Endothelial cell of umbilical vein (primary cell): Measurements from ENCODE around the gene OVCH2. TPM values are rescaled to one million over a fixed set of nuclear protein-coding genes. Genes with fewer than 3 reads are reported as not detected.

Experiments
- BruUV-seq: library from RNA; stranded (reverse); fragments of 400-500 nt; replicated peaks from 2 replicates; lab custom pipeline; 2021; lab: Mats Ljungman, UMichigan
- CTCF ChIA-PET: fragments of 300-600, 350-600 bp; sonication (Branson Sonifier 250); formaldehyde crosslinking; loops from one replicate; lab custom pipeline; 2021; ENCODE audit warnings: antibody characterized with exemption, inconsistent platforms; lab: Charles Lee
- POLR2A ChIA-PET: fragments of 300-600, 350-600 bp; sonication (Branson Sonifier 250); formaldehyde crosslinking; loops from one replicate; lab custom pipeline; 2021; ENCODE audit warnings: antibody characterized with exemption, inconsistent platforms; lab: Charles Lee
- DNase-seq: peaks from one replicate; pipeline ENCODE4 v3.0.0-alpha.2; 2011; ENCODE audit warnings: low read depth, low spot score
- FAIRE-seq: peaks from 2 replicates; lab custom pipeline; 2011; peaks lifted over from hg19 to GRCh38; lab: Jason Lieb, UNC
- H2AFZ ChIP-seq: 2 replicates; pipeline ENCODE4 v1.6.0; 2012; ENCODE audit warnings: low read depth, low read length, control low read depth, inconsistent platforms
- H3K27ac ChIP-seq: 2 replicates; pipeline ENCODE4 v1.5.1; 2011; ENCODE audit warnings: low read depth, mild to moderate bottlenecking, control low read depth, low read length, moderate library complexity; ENCODE audit not compliant: insufficient read depth
- H3K27me3 ChIP-seq, 2 experiments: 2 replicates each; pipeline versions ENCODE4 v1.6.0 to v1.6.1; 2011; ENCODE audit warnings: low read length in 2 of 2, mixed read lengths in 1 of 2; ENCODE audit not compliant: control insufficient read depth in 2 of 2, insufficient read depth in 2 of 2
- H3K36me3 ChIP-seq, 2 experiments: 2 replicates in 1 of 2; 3 replicates in 1 of 2; pipeline ENCODE4 v1.5.1; 2011; ENCODE audit warnings: low read length in 2 of 2, mild to moderate bottlenecking in 1 of 2, moderate library complexity in 1 of 2; ENCODE audit not compliant: control insufficient read depth in 2 of 2, insufficient read depth in 2 of 2; ENCODE audit errors: extremely low read depth in 1 of 2
- H3K4me1 ChIP-seq: 3 replicates; pipeline ENCODE4 v1.5.1; 2011; ENCODE audit warnings: mild to moderate bottlenecking, low read length; ENCODE audit not compliant: control insufficient read depth, insufficient read depth; ENCODE audit errors: extremely low read depth
- H3K4me2 ChIP-seq: 2 replicates; pipeline ENCODE4 v1.6.1; 2011; ENCODE audit warnings: low read length, control low read depth, mixed read lengths; ENCODE audit not compliant: insufficient read depth
- H3K4me3 ChIP-seq, 3 experiments: fragments of 200-600 bp in 1 of 3; sonication (generic), shearing (Covaris generic) in 1 of 3; replicated peaks in 1 of 3; 2 replicates each; pipeline ENCODE4 v1.5.1; 2011 to 2016; ENCODE audit warnings: control low read depth in 3 of 3, low read length in 3 of 3, mild to moderate bottlenecking in 2 of 3, inconsistent platforms in 1 of 3, low read depth in 1 of 3, moderate library complexity in 1 of 3; ENCODE audit not compliant: insufficient read depth in 1 of 3
- H3K79me2 ChIP-seq: 2 replicates; pipeline ENCODE4 v1.6.0; 2012; ENCODE audit warnings: low read length, inconsistent platforms; ENCODE audit not compliant: control insufficient read depth, insufficient read depth
- H3K9ac ChIP-seq: replicated peaks from 2 replicates; pipeline ENCODE3; 2011; ENCODE audit warnings: low read length, control low read depth; ENCODE audit not compliant: insufficient read depth; ENCODE audit errors: extremely low read depth
- H3K9me1 ChIP-seq: replicated peaks from 3 replicates; pipeline ENCODE4 v1.6.0; 2011; ENCODE audit warnings: mild to moderate bottlenecking, low read length; ENCODE audit not compliant: control insufficient read depth, insufficient read depth; ENCODE audit errors: extremely low read depth
- H3K9me3 ChIP-seq: replicated peaks from 2 replicates; pipeline ENCODE4 v1.5.1; 2012; ENCODE audit warnings: low read length, inconsistent platforms; ENCODE audit not compliant: control insufficient read depth, insufficient read depth
- H4K20me1 ChIP-seq: replicated peaks from 2 replicates; pipeline ENCODE3; 2011; ENCODE audit warnings: mild to moderate bottlenecking, low read length; ENCODE audit not compliant: control insufficient read depth, insufficient read depth; ENCODE audit errors: extremely low read depth
- EZH2 ChIP-seq: IDR thresholded peaks from 2 replicates; pipeline ENCODE4 v1.6.1; 2012; ENCODE audit warnings: borderline replicate concordance, low read depth, mild to moderate bottlenecking, moderate library complexity, low read length, inconsistent platforms; ENCODE audit not compliant: severe bottlenecking
- FOS ChIP-seq: IDR thresholded peaks from 2 replicates; pipeline ENCODE4 v1.6.1; 2011; ENCODE audit warnings: mild to moderate bottlenecking, low read length, moderate library complexity, borderline replicate concordance; ENCODE audit not compliant: insufficient read depth
- GATA2 ChIP-seq: IDR thresholded peaks from 2 replicates; pipeline ENCODE4 v1.7.0; 2011; ENCODE audit warnings: low read depth, mild to moderate bottlenecking, moderate library complexity, mixed read lengths, low read length; ENCODE audit not compliant: insufficient read length, insufficient read depth
- JUN ChIP-seq: IDR thresholded peaks from 2 replicates; pipeline ENCODE4 v1.6.1; 2011; ENCODE audit warnings: borderline replicate concordance, low read depth; ENCODE audit not compliant: insufficient read length, insufficient read depth
- MYC ChIP-seq: IDR thresholded peaks from one replicate; pipeline ENCODE4 v1.6.1; 2011; ENCODE audit warnings: mild to moderate bottlenecking, low read depth, low read length
- POLR2A ChIP-seq: IDR thresholded peaks from 2 replicates; pipeline ENCODE4 v1.6.1; 2012; ENCODE audit warnings: low read depth, mild to moderate bottlenecking, control low read depth, low read length
- POLR2AphosphoS5 ChIP-seq: IDR thresholded peaks from 2 replicates; pipeline ENCODE4 v1.6.1; 2012; ENCODE audit warnings: low read depth, mild to moderate bottlenecking, control low read depth, low read length, moderate library complexity; ENCODE audit not compliant: insufficient read depth
- dilution Hi-C: fragments of 300-500 bp; cut with MboI; formaldehyde crosslinking; loops from one replicate; pipeline ENCODE4 v1.15.0; 2019; ENCODE audit warnings: low sequenced_read_pairs; ENCODE audit not compliant: extremely low pct_ligation_motif_present
- intact Hi-C: fragments of 100-400 bp; cut with micrococcal nuclease; formaldehyde crosslinking; loops from one replicate; pipeline ENCODE4 v1.10.0; 2022
- polyA plus RNA-seq, 4 experiments: library from polyadenylated mRNA; depleted of rRNA in 3 of 4; stranded (reverse) in 3 of 4; unstranded in 1 of 4; fragments of >200 nt; gene quantifications; 2 replicates each; pipeline versions ENCODE4 v1.2.1 to v1.2.3, GENCODE V29; 2011 to 2012; ENCODE audit warnings: missing spikeins in 1 of 4
- total RNA-seq: library from RNA; stranded (reverse); gene quantifications from 2 replicates; pipeline ENCODE4 v1.2.3, GENCODE V29; 2021
- TF ChIP-seq, protein P1 (sequence below): IDR thresholded peaks from 2 replicates; pipeline ENCODE4 v1.6.1; 2011; ENCODE audit not compliant: insufficient read depth, insufficient read length
- TF ChIP-seq, protein P2 (sequence below), 2 donors: IDR thresholded peaks; 1 replicate in 1 of 2; 2 replicates in 1 of 2; pipeline ENCODE4 v1.5.1; 2011; ENCODE audit warnings: low read length in 2 of 2, mild to moderate bottlenecking in 2 of 2, moderate library complexity in 2 of 2, control low read depth in 1 of 2, inconsistent platforms in 1 of 2, low read depth in 1 of 2; ENCODE audit not compliant: insufficient read depth in 1 of 2; ENCODE audit errors: extremely low read depth in 1 of 2

OVCH2 gene
- total and polyA plus RNA-seq, 2 donors (not counting 3 experiments of a cell fraction or from before 2014, with no cell fraction given): not detected

DNA sequence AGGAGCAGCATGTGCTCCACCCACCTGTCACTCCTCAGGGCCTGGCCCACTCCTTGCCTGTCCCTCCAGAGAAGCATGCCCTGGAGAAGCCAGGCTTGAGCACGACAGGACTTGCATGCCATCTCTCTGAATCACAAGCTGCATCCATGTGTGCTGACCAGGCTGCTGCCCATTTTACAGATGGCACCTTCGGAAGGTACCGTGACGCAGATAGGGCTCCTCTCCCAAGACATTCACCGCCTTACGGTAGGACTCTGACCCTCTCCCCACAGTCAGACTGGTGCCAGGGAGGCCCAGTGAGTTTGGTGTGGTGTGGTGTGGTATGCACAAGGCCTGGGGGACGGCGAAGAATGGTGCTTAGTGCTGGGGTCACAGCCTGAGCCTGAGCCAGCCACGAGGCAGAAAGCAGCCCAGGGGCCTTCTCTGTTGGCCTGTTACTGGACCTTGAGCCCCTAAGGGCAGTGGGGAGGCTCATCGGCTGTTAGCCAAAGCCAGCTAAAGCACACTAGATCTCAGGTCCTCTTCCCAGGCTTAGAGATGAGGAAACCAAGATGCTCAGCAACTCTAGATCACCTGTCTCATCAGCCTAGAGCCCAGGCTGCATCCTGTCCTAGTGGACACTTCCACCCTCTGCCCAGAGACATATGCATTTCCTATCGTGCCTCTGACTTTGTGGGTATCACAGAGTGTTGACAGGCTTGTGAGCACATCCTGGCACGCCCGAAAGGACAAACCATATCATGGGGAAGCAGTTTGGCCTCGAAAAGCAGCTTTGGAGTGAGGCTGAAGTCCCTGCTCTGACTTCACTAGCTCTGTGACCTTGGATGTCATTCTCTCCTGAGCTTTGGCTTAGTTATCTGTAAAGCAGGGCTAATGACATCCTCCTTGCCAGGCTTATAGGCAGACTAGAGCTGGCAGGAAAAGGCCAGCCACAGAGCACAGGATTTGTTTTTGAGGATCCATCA, 50.7 kb downstream of the OVCH2 start:
- dilution Hi-C loops: no loop called here
- Histone ChIP-seq H3K9me3 (no peaks in the 10 kb centered on the region), H3K9ac (no peak overlapping the region), H3K27ac (no peak overlapping the region), H3K36me3 (no peaks in the 10 kb centered on the region), H4K20me1 (no peaks in the 10 kb centered on the region), H3K4me2 (no peak overlapping the region), H3K27me3 (no peaks in the 10 kb centered on the region), H3K4me3 (no peak overlapping the region), H2AFZ (no peak overlapping the region), H3K9me1 (no peaks in the 10 kb centered on the region), H3K79me2 (no peaks in the 10 kb centered on the region), H3K4me1 (no peaks in the 10 kb centered on the region)
- BruUV-seq: no TSS peak
- DNase-seq (no peak), FAIRE-seq (no peak)
- POLR2A ChIA-PET: no interaction called here
- intact Hi-C loops: loop anchor here (2.0 kb wide), 1 partner anchor 213 kb away; no protein-coding TSS in a partner anchor
- TF ChIP-seq, protein P1, sequence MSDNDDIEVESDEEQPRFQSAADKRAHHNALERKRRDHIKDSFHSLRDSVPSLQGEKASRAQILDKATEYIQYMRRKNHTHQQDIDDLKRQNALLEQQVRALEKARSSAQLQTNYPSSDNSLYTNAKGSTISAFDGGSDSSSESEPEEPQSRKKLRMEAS: no peak
- TF ChIP-seq JUN (no peak), MYC (no peak), FOS (no peak), EZH2 (no peak), GATA2 (no peak), POLR2AphosphoS5 (no peak), POLR2A (no peak)
- TF ChIP-seq, protein P2, sequence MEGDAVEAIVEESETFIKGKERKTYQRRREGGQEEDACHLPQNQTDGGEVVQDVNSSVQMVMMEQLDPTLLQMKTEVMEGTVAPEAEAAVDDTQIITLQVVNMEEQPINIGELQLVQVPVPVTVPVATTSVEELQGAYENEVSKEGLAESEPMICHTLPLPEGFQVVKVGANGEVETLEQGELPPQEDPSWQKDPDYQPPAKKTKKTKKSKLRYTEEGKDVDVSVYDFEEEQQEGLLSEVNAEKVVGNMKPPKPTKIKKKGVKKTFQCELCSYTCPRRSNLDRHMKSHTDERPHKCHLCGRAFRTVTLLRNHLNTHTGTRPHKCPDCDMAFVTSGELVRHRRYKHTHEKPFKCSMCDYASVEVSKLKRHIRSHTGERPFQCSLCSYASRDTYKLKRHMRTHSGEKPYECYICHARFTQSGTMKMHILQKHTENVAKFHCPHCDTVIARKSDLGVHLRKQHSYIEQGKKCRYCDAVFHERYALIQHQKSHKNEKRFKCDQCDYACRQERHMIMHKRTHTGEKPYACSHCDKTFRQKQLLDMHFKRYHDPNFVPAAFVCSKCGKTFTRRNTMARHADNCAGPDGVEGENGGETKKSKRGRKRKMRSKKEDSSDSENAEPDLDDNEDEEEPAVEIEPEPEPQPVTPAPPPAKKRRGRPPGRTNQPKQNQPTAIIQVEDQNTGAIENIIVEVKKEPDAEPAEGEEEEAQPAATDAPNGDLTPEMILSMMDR (IDR thresholded peaks at IDR 0.05; ENCODE audit: extremely low read depth in 1 of 2, insufficient read depth in 1 of 2, low read depth in 1 of 2, low read length in 2 of 2): no peak
- CTCF ChIA-PET: interaction anchor here (1.2 to 10.0 kb wide), 8 partner anchors 11 to 143 kb away, joined by 3 to 766 read pairs (median 16); partner anchors contain the start of gene PPFIBP2
